Measurements from ENCODE around the gene BCL2.
A peak's percentile ranks its signal among the peaks of the same experiment; 100 is the strongest.

Gene BCL2

DNA sequence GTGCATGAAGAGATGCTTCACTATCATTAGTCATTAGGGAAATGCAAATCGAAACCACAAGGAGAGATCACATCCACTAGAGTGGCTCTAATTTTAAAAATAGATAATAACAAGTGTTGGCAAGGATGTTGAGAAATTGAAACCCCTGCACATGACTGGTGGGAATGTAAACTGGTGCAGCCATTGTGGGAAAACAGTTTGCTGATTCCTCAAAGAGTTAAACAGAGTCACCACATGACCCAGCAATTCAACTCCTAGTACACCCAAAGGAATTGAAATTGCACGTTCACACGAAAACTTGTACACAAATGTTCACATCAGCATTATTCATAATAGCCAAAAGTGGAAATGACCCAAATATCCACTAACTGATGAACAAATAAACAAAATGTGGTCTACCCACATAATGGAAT is 179.5 kb downstream of the BCL2 start:
- DNase-seq (ENCODE audit: low read depth): no peak

- DNase-seq (ENCODE audit: low read depth): no peak
Measured at GRCh38 chr18:63138436-63139340, 180.9 kb downstream of the BCL2 start.

- DNase-seq (ENCODE audit: low read depth): peak; percentile 65
Measured at GRCh38 chr18:63137999-63138435, 181.6 kb downstream of the BCL2 start.

DNA sequence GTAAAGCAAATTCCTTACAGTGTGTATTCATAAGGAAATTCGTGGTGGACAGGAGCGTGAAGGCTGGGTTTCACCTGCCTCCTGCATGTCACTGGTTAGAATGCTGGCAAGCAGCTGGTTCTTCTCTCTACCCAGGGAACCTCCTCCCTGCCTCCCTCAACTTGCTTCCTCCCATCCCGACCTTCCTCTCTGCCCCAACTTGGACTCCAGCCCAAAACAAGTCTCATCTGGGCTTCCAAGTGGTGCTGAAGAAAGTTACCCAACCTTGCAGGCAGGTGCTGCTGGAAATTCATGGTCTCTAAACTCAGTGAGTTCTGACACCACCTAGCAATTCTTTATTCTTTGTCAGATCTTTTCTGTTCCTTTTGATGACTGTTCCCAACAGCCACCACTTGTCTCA is 184.5 kb downstream of the BCL2 start:
- no peak for DNase-seq (ENCODE audit: low read depth)

DNA sequence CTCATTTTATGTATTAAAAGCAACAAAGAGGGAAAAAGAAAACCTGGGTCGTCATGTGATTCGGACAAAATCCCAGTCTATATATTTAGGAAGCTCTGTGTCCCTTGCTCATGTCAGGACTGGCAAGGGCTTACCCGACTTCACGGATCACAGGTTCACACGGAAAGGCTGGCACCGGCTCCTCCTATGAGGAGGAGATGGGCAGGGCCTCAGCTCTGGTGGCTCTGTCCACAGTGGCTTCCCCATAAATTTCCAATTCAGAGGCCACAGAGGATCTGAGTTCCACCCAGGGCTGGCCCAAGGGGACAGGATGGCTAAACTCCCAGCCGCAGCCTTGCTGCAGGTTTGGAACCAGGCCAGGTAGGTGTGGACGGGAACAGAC is 186.8 kb downstream of the BCL2 start:
- no peak for DNase-seq (ENCODE audit: low read depth)

GRCh38 chr18:63131959-63132818 is 187.4 kb downstream of the BCL2 start:
- no peak for DNase-seq (ENCODE audit: low read depth)

DNA sequence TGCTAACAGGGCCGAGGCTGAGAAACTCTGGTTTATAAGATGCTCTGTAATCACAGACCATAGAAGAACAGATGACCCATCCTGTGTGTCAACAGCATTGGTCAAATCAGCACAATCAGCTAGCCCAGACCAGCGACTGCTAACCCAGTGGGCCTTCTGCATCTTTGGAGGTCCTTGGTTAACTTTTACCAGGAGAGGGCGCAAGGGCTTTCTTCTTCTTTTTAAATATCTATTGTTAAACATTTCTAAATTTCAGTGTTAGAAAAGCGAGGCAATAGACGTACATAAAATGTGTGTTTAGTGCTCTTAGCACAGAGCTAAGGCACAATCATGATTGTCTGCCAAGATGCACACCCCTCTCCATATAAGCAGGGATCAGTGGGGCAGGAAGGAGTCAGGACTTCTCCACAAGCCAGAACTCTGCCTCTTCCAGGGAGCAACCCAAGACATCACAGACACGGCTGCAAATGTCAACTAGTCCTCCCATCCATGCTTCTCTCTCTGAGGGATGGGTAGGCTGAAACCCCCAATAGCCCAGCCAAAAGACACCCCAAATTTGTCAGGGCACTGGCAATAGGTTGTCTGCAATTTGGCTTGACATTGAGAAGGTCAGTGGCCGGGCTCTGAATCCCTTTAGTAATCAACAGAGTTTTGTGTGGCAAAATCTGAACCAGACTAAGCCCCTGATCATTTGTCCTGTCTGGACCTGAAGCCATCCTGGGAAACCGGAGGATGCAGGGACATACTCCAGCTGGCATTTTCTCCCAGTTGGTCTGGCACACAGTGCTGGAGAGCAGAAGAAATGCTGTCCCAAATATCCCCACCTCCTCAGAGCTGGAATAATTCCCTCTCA is 188.2 kb downstream of the BCL2 start:
- peak; percentile 19 for DNase-seq (ENCODE audit: low read depth)

DNA sequence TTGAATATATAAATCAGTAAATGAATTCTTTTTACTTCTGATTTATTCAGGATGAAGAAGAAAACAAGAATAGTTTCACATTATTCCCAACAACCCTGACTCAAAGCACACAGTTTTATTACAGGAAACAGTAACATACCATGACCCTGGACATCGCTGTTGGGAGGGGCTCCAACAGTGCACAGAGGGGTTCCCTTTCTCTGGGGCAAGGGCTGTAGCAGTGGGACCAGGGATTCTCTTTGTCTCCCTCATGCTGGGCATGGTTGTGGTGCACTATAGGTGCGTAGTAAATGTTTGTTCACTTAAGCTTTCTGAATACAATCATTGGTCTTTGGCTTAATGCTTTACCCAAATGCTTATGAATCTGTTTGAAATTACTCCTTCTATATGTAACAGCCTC is 189.4 kb downstream of the BCL2 start:
- no peak for DNase-seq (ENCODE audit: low read depth)

DNA sequence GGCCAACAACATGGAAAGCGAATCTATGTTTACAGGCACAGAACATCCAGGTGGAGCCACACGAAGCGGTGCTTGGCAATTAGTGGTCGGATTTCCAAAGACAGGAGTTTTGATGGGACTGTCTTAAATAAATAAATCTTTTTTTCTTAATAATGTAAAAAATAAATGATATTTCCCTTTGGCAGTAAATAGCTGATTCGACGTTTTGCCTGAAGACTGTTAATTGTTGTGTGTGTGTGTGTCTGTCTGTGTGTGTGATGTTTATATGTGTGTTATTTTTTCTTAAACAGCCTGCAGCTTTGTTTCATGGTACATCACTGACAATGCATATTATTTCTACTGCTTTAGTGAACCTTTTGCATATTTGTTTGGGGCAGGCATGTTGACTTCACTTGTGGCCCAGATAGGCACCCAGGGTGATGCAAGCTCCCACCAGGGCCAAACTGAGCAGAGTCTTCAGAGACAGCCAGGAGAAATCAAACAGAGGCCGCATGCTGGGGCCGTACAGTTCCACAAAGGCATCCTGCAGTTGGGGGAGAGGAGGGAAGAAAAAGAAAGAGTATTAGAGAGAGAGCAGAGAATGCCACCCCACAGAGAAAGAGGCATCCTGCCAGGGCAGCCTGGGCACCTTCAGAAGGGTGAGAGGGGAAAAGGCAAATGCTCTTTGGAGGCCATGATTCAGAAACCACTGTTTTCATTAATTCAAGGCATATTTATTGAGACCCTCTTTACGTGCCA is 191.2 kb downstream of the BCL2 start:
- no peak for DNase-seq (ENCODE audit: low read depth)

GRCh38 chr18:63126134-63127069 is 193.2 kb downstream of the BCL2 start:
- no peak for DNase-seq (ENCODE audit: low read depth)

GRCh38 chr18:63120620-63121019 is 198.9 kb downstream of the BCL2 start:
- DNase-seq (ENCODE audit: low read depth): no peak

DNA sequence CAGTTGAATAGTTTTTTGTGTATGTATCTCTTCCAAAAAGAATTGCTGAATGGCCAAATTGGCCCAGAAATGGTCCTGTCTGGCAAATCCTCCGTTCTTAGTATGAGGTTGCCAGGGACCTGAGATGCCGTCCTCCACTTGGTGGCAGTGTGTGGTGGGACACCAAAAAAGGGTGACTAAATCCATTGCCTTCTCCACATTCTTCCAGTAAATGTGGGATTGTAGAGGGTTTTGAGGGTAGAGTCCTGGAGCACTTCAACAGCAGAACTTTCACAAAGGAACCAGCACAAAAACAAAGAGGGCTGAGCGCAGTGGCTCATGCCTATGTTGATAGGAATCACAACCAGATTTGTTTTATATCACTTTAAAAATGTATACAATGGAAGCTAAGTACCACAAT is 199.9 kb downstream of the BCL2 start:
- no peak for DNase-seq (ENCODE audit: low read depth)

DNA sequence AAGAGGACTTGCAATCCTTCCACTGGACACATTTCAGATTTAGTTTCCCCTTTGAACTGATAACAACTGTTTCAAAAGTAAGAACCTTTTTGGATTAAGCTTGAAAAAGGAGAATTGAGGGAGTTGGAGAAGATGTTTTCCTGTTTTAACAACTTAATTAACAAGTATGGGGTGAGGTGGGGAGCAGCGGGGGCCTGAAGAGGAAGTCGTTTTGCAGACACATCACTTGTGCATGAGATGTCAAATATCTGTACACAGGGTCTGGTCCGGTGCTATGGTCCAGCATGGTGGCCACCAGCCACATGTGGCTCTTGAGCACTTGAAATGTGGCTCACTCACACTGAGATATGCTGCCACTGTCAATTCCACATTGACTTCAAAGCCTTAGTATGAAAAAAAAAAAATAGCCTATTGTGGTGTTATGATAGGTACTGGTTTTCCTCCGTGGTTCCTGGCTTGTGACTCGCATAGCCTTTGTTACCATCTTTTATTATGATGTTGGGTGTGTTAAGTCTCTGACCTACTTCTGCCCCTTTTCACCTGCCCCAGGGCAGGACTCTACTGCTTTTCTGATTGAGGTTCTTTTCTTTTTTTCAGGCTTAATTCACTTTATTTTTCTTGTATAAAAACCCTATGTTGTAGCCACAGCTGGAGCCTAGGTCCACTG is 205.5 kb downstream of the BCL2 start:
- DNase-seq (ENCODE audit: low read depth): no peak

GRCh38 chr18:63112706-63113105 is 206.9 kb downstream of the BCL2 start:
- no peak for DNase-seq (ENCODE audit: low read depth)

- DNase-seq (ENCODE audit: low read depth): no peak
Measured at GRCh38 chr18:63111671-63112402, 207.7 kb downstream of the BCL2 start.

- DNase-seq (ENCODE audit: low read depth): no peak
Measured at GRCh38 chr18:63109802-63110201, 209.8 kb downstream of the BCL2 start.

- no peak for DNase-seq (ENCODE audit: low read depth)
Measured at GRCh38 chr18:63109022-63109421, 210.5 kb downstream of the BCL2 start.

DNA sequence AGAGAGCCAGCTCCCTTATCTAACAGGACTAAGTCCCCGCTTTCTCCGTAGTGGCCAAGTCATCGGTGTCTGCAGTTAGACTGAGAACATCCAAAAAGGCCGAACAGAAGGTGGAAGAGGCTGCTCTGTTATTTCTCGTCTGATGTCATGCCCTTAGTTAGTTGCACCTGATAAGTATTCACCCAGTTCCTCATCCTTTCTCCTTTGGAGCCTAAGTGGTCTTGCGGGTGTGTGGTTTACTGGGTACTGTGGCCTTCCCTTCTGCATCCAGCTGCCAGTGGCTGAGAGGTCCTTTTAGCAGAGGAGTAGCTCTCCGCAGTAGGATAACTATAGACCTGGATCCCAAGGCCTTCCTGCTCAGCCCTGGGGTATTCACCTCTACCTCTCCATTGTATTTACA is 211.6 kb downstream of the BCL2 start:
- no peak for DNase-seq (ENCODE audit: low read depth)
